Fibroblast of gingiva (primary cell): ENCODE measurements around the gene TBC1D10B.
"Not testable (repeated sequence)": the region's sequence is repeated elsewhere in the genome, so short reads cannot be mapped to it uniquely, and the experiment has no call there.

Experiments
- DNase-seq: peaks from one replicate; pipeline ENCODE4 v3.0.0-alpha.2; 2011; ENCODE audit warnings: low read depth

Gene TBC1D10B

GRCh38 chr16:30354423-30355143, 15.7 kb downstream of the TBC1D10B start:
- no peak for DNase-seq

DNA sequence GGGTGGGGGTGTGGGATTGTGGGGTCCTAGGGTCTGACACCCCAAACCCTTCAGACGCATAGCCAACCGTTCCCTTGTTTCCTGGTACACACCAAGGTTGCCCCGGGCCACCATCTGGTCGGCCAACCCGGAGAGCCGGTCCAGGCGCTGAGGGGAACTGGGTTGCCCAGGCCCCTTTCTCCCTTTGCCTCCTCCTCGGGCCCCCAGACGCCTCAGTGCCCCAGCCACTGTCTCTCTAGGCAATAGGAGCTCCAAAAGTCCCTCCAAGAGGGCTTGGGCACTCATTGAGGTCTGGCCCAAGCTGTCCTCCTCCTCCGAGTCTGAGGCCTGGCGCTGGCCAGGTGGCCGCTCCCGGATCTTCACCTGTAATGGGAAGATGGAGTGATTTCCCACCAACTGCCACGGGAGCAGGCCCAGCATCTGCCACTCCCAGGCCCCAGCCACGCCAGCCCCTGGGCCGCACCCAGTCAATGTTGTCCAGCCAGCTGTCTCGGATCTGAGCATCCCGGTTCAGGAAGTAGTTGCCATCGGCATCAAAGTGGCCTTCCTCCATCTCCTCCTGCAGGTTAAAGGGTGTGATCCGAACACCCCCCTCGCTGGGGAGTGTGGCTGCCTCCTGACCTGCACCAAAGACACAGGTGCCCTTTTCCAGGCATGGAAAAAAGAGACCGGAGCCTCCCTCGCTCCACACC, 16.7 kb downstream of the TBC1D10B start:
- no peak for DNase-seq

DNA sequence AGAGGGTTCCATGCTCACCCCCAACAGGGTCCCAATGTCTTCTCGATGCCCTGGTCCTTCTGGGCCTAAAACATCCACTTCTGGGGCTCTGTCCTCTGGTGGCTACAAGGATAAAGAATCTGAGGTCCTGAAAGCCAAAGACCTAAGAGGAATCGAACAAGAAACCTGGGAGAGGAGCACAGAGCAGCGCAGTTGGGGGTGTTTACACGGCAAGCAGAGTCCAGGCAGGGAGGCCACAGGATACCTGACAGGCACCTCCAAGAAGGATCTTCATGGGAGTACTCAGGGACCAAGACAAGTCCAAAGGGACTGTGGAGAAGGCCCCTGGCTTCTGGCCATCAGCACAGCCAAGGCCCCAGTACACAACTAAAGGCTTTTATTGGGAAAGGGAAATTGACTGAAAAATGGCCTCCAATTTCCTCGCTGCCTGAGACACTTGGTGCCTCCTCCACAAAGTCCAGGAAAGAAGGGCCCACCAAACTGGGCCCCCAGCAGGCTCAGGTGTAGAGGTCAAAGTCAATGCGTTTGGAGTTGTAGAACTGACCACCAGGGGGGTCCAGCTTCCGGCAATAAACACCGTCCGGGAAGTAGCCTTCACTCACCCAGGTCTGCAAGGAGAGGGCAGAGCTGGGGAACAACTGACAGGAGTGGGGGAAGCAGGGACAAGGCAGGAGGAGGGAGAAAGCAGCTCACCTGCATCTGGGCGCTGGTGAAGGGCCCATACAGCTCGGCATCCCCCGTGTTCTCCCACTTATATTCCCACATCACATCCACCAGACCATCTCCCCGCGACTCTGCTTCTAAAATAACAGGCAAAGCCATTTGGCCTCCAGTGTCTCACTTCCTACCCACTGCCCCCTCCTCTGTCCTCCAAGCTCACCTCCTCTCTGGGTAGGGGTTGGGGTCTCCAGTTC, 17.5 kb downstream of the TBC1D10B start:
- no peak for DNase-seq

GRCh38 chr16:30351586-30352419, 18.5 kb downstream of the TBC1D10B start:
- peak; percentile 93 for DNase-seq

- no peak for DNase-seq
Observed at GRCh38 chr16:30351001-30351441, 19.3 kb downstream of the TBC1D10B start.

DNA sequence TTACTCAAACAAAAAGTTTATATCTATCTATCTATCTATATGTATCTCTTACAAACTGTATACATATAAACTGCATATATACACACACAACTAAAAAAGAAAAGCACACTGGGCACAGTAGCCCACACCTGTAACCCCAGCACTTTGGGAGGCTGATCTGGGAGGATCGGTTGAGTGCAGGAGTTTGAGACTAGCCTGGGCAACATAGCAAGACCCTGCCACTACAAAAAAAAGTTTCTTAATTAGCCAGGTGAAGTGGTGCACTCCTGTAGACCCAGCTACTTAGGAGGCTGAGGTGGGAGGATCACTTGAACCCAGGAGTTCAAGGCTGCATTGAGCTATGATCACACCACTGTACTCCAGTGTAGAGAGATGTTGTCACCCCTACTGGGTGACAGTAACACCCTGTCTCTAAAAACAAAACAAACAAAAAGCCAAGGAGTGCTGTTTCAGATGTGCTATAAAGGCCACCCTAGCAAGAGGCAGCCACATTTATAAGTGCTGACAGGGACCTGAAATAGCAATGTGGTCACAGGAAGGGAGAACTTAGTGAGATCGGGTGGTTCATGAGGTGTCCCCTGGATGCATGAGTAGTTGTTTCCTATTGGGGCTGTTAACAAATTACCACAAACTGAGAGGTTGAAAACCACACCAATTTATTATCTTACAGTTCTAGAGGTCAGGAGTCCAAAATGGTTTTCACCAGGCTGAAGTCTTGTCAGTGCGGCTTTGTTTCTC, 20.0 kb downstream of the TBC1D10B start:
- DNase-seq: no peak

GRCh38 chr16:30349675-30350074, 20.6 kb downstream of the TBC1D10B start:
- no peak for DNase-seq

DNA sequence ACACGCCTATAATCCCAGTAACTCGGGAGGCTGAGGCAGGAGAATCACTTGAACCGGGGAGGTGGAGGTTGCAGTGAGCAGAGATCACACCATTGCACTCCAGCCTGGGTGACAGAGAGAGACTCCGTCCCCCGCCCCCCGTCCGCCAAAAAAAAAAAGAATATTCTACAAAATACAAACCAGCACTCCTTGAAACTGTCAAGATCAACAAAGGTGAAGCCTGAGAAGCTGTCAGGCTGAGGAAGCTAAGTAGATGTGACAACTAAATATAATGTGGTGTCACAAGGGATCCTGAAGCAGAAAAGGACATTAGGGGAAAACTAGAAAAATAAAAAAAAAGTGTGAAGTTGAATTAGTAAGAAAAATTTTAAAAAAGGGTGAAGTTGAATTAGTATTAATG, 21.4 kb downstream of the TBC1D10B start:
- no peak for DNase-seq

GRCh38 chr16:30348113-30348512, 22.2 kb downstream of the TBC1D10B start:
- DNase-seq: no peak

DNA sequence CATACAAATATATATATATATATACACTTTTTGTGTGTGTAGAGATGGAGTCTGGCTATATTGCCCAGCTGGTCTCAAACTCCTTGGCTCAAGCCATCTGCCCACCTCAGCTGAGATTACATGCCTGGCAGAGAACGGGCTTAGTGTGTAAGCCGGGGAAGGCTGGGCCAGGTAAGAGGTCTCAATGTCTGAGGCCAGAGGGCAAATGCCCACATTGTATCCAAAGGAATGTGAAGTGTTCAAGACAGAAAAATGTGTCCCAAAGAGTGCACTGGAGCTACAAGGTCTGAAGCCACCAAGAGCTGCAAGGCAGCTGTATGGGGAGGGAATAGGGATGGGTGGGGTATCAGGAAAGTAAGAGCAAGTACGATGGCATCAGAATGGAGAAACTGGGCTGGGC, 24.0 kb downstream of the TBC1D10B start:
- DNase-seq: no peak

DNA sequence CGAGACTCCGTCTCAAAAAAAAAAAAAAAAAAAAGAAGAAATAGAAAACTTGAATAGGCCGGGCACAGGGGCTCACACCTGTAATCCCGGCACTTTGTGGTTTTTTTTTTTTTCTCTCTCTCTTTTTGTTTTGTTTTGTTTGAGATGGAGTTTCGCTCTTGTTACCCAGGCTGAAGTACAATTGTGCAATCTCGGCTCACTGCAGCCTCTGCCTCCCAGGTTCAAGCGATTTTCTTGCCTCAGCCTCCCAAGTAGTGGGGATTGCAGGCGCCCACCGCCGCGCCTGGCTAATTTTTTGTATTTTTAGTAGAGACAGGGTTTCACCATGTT, 26.8 kb downstream of the TBC1D10B start:
- not testable (repeated sequence) for DNase-seq

DNA sequence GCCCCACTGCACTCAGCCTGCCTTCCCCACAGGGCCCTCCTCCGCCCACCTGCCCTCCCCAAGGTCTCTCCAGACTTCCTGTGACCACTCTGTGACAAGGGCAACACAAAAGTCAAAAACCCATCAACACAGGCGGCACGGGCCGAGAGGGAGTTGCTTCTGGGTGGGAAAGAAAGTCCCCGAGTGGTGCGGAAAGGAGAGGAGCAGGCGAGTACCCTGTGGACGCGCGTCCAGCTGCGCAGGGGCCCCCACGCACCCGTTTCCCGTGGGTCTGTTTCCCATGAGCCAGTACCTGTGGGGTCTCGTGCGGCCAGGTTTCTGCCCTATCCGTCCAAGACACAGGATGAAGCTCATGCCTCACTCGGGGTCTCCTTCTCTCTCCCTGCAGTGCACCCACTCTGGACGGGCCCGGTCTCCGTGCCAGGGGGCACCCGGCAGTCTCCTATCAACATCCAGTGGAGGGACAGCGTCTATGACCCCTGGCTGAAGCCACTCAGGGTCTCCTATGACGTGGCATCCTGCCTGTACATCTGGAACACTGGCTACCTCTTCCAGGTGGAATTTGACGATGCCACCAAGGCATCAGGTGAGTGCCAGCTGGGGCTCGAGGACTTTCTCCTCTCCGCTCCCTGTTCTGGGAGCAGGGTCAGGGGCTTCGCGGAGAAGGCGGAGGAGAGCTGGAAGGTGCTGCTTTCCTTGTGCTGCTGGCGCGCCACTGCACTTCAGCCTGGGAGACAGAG, 27.4 kb downstream of the TBC1D10B start:
- no peak for DNase-seq

GRCh38 chr16:30341971-30342370, 28.3 kb downstream of the TBC1D10B start:
- not testable (repeated sequence) for DNase-seq

- no peak for DNase-seq
Observed at GRCh38 chr16:30340621-30341020, 29.7 kb downstream of the TBC1D10B start.

- not testable (repeated sequence) for DNase-seq
Observed at GRCh38 chr16:30338715-30339114, 31.6 kb downstream of the TBC1D10B start.

GRCh38 chr16:30337964-30338357, 32.3 kb downstream of the TBC1D10B start:
- not testable (repeated sequence) for DNase-seq

DNA sequence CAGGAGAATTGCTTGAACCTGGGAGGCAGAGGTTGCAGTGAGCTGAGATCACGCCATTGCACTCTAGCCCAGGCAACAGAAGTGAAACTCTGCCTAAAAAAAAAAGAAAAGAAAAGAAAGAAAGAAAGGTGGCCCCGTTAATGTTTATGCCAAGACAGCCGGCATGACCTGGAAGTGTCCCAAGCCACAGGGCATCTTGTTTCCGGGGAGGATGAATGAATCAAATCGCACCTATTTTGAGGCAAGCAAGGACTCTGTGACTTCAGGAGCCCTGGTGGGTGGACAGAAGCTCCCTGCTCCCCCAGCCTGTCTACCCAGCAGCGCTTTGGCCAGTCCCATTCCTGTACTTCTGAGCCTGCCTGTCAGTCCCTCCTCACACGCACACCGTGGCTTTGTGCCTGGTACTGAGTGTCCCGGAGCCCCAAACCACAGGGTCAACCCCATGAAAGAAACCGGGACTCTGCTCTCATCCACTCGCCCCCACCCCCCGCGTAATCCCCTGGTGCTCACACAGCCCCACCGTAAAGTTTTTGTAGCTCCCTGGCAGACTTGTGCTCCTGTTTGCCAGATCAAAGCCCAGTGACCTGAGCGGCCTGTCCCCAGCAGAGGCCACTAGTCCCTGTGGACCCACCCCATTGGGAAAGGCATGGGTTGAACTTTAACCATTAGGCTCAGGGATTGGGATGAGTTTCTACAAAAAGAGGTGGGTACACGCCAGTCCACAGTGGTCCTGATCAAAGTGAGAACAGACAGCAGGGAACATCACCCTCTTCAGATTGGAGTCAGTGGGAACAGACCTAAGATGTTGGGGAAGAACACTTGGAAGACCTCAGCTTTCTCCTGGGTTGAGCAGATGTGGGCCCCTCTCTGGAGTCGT, 34.5 kb downstream of the TBC1D10B start:
- peak; percentile 38 for DNase-seq

DNA sequence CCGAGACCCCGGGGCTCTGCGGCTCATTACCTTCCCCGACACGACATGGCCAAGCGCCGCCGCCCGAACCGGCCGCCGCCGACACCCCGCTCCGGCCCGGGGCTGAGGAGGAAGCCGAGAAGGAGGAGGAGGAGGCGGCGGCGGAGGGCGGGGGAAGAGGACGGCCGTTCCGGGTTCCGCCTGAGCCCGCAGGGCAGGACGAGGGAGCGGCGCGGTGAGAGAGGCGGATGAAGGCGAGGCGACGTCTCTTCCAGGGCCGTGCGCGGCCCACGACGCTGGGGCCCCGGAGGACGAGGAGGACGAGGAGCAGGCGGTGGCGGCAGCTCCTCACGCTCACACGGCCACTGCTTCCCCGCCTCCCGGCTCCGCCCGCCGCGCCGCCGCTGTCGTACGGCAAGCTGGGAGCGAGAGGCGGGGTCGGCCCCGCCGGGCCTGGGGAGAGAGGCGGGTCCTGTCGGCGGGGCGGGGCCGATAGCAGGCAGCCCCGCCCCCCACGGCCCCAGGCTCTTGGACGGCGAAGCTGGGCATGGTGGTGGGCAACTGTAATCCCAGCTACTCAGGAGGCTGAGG, 35.2 kb downstream of the TBC1D10B start:
- DNase-seq: peak; percentile 73

DNA sequence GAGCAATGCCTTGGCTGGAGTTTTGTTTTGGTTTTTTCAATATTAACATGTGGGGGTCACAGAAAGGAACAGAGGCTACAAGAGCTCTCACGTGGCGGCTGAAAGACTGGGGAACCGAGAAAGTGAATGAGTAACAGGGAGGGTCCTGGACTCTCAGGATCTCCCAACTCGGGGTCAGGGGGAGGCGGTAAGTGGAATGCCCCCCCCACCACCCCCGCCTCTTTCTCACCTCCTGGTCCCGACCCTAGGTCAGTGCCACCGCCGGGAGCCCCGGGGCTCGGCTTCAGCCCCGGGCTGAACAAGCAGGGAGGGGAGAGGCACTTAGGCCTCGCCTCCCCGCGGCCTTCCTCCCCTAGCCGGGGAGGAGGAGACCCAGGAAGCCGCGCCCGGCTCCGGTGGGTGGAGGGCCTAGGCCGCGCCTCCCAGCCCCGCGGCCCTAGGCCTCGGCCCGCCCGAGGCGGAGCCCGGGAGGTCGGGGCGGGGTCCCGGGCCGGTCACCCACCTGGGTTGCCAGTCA, 35.8 kb downstream of the TBC1D10B start:
- DNase-seq: peak; percentile 76
